Osteocyte (in vitro differentiated cells): ENCODE results near the gene PRH1. TPM values are rescaled to one million over a fixed set of nuclear protein-coding genes. Genes with fewer than 3 reads are reported as not detected.

Experiments
- DNase-seq: peaks from one replicate; pipeline ENCODE4 v3.0.0; 2021; ENCODE audit warnings: mixed read lengths; ENCODE audit not compliant: unreplicated experiment; ENCODE audit errors: extremely low spot score
- H3K27ac Mint-ChIP-seq: one replicate; pipeline ENCODE4 v1.8.0; 2021; ENCODE audit warnings: mild to moderate bottlenecking, mixed read lengths; ENCODE audit not compliant: unreplicated experiment
- H3K27me3 Mint-ChIP-seq: one replicate; pipeline ENCODE4 v1.8.0; 2021; ENCODE audit warnings: mixed read lengths; ENCODE audit not compliant: unreplicated experiment
- H3K36me3 Mint-ChIP-seq: one replicate; pipeline ENCODE4 v1.8.0; 2021; ENCODE audit warnings: mixed read lengths; ENCODE audit not compliant: unreplicated experiment
- H3K4me1 Mint-ChIP-seq: one replicate; pipeline ENCODE4 v1.8.0; 2021; ENCODE audit warnings: mixed read lengths; ENCODE audit not compliant: unreplicated experiment
- H3K4me3 Mint-ChIP-seq: one replicate; pipeline ENCODE4 v1.8.0; 2021; ENCODE audit warnings: mild to moderate bottlenecking, moderate library complexity, mixed read lengths; ENCODE audit not compliant: unreplicated experiment
- H3K9me3 Mint-ChIP-seq: one replicate; pipeline ENCODE4 v1.8.0; 2021; ENCODE audit warnings: mixed read lengths; ENCODE audit not compliant: unreplicated experiment
- total RNA-seq: library from RNA; stranded (reverse); gene quantifications from 2 replicates; pipeline ENCODE4 v1.2.1, GENCODE V29; 2021
- TF ChIP-seq, protein P1 (sequence below): fragments of 200-600 bp; sonication (generic); IDR thresholded peaks from 2 replicates; pipeline ENCODE4 v1.5.0; 2021; ENCODE audit warnings: antibody characterized with exemption, mild to moderate bottlenecking, moderate library complexity

The PRH1 gene
- total RNA-seq, 1 donor from 2014 or later: 19.1 TPM

DNA sequence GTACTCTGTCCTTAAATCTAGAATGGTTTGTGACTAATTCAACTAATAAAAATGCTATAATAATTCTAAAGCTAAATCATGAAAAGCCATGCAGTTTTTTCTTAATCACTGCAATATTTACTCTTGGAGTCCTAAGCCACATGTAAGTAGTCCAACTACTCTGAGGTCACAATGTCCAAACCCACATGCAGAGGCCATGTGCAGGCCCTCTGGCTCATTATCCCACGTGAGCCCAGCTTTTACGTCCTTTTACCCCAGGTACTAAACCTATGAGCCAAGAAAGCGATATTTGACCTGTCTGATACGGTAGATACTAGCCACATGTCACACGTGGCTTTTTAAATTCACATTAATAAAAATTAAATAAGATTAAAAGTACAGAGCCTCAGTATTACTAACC, 12.8 kb upstream of the PRH1 start:
- Mint-ChIP-seq H3K4me1 (no peaks in the 10 kb centered on the region), H3K27me3 (no peaks in the 10 kb centered on the region), H3K9me3 (peaks cover 14% of the 10 kb centered on the region), H3K4me3 (no peak overlapping the region), H3K36me3 (peaks cover 7% of the 10 kb centered on the region), H3K27ac (no peak overlapping the region)
- TF ChIP-seq, protein P1, sequence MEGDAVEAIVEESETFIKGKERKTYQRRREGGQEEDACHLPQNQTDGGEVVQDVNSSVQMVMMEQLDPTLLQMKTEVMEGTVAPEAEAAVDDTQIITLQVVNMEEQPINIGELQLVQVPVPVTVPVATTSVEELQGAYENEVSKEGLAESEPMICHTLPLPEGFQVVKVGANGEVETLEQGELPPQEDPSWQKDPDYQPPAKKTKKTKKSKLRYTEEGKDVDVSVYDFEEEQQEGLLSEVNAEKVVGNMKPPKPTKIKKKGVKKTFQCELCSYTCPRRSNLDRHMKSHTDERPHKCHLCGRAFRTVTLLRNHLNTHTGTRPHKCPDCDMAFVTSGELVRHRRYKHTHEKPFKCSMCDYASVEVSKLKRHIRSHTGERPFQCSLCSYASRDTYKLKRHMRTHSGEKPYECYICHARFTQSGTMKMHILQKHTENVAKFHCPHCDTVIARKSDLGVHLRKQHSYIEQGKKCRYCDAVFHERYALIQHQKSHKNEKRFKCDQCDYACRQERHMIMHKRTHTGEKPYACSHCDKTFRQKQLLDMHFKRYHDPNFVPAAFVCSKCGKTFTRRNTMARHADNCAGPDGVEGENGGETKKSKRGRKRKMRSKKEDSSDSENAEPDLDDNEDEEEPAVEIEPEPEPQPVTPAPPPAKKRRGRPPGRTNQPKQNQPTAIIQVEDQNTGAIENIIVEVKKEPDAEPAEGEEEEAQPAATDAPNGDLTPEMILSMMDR: no peak
- DNase-seq: no peak

DNA sequence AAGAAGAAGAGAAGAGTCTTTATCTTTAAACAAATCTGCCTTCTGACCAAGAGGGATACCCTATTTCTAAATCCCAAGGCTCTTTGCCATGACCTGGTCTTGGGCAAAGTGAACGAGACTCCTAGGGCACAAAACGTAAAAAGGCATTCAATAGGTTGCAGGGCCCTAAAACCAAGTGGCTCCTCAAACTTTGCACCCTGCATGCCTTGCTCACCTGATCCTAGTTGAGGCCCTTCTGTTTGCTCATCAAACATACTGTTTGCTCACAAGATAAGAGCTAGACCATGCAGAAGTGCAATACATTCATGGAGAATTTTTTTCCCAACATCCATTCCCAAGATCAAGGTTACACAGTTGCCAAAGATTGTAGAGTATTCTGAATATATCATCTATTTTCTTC, 7.9 kb upstream of the PRH1 start:
- Mint-ChIP-seq H3K4me3 (no peak overlapping the region), H3K4me1 (no peaks in the 10 kb centered on the region), H3K36me3 (peaks cover 14% of the 10 kb centered on the region), H3K27me3 (no peaks in the 10 kb centered on the region), H3K27ac (no peak overlapping the region), H3K9me3 (peaks cover 4% of the 10 kb centered on the region)
- DNase-seq: no peak
- TF ChIP-seq, protein P1: no peak

DNA sequence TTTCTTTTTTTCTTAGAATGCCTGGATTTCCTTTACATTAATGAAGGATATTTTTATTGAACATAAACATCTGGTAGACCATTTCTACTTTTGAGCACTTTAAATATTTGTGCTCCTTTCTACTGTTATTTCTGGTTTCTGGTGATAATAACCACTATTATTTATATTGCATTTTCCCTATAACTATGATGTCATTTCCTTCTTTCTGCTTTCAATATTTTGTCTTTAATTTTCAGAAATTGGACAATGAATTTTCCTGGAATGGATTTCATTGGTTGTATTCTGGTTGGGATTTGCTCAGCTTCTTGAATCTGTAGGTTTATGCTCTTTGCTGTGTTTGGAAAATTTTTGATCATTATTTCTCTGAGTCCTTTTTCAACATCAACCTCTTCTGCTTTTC, 5.2 kb upstream of the PRH1 start:
- TF ChIP-seq, protein P1: no peak
- H3K4me1 Mint-ChIP-seq: no peaks in the 10 kb centered on the region
- no peaks in the 10 kb centered on the region for H3K27me3 Mint-ChIP-seq
- DNase-seq: no peak
- H3K27ac Mint-ChIP-seq: no peak overlapping the region
- H3K9me3 Mint-ChIP-seq: peaks cover 4% of the 10 kb centered on the region
- no peak overlapping the region for H3K4me3 Mint-ChIP-seq
- H3K36me3 Mint-ChIP-seq: peaks cover 12% of the 10 kb centered on the region

DNA sequence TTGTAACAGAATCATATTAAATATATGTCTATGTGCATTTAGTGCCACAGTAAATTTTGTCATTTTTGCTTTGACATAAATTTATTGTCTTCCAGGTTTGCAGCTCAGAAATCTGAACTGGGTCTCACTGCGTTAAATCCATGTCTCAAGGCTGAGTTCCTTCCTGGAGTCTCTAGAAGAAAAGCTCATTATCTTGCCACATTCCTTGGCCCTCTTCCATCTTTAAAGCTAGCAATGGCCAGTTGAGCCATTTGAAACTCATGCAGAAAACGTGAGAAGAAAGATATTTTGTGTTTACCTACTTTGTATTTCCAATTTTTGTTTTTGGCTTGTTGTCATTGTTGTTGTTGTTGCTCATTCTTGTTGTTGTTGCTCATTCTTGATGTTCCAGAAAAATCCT, 10.7 kb downstream of the PRH1 start:
- peaks cover 25% of the 10 kb centered on the region for H3K36me3 Mint-ChIP-seq
- H3K4me1 Mint-ChIP-seq: no peaks in the 10 kb centered on the region
- peaks cover 21% of the 10 kb centered on the region for H3K9me3 Mint-ChIP-seq
- H3K4me3 Mint-ChIP-seq: no peak overlapping the region
- no peak overlapping the region for H3K27ac Mint-ChIP-seq
- H3K27me3 Mint-ChIP-seq: no peaks in the 10 kb centered on the region
- TF ChIP-seq, protein P1: no peak
- no peak for DNase-seq

DNA sequence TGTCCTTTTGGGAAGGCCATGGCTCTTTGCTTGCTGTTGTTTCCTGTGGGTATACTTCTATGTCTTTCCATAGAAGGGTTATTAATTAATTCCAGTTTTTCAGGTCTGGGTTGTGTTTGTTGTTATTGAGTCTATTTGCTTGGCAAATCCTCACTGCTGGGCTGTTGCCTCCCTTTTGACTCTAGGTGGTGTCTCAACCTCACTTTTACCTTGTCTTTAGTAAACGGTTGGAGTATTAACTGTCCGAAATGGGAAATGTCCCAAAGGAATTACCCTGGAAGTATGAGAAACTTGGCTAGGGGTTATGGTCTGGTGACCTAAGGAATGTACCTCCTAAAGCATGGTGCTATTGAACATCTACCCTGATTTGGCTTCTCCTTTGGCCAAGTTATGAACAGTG, 16.7 kb downstream of the PRH1 start:
- Mint-ChIP-seq H3K27ac (no peak overlapping the region), H3K4me1 (peaks cover 4% of the 10 kb centered on the region), H3K4me3 (no peak overlapping the region), H3K36me3 (peaks cover 11% of the 10 kb centered on the region), H3K27me3 (no peaks in the 10 kb centered on the region), H3K9me3 (peaks cover 26% of the 10 kb centered on the region)
- TF ChIP-seq, protein P1: no peak
- DNase-seq: no peak
